Stomach (tissue), 4 donors: ENCODE data around the gene MICAL2.

Experiments
- CTCF ChIP-seq, 7 experiments: fragments of 450-650 bp in 4 of 7; fragments of 200-600 bp in 3 of 7; sonication (generic) in 3 of 7; IDR thresholded peaks; one replicate each; pipeline ENCODE4 v1.5.1; 2016 to 2019; ENCODE audit warnings: antibody characterized with exemption in 7 of 7, control low read depth in 2 of 7, mild to moderate bottlenecking in 1 of 7
- EP300 ChIP-seq: sonication (generic); formaldehyde crosslinking; IDR thresholded peaks from one replicate; pipeline ENCODE4 v1.6.1; 2017; ENCODE audit warnings: antibody characterized with exemption
- POLR2A ChIP-seq, 4 donors: fragments of 450-650 bp; IDR thresholded peaks; one replicate each; pipeline ENCODE4 v1.6.1; 2016; ENCODE audit warnings: antibody characterized with exemption in 4 of 4, control low read depth in 2 of 4, mild to moderate bottlenecking in 1 of 4, moderate library complexity in 1 of 4
- POLR2AphosphoS5 ChIP-seq, 3 donors: sonication (generic); formaldehyde crosslinking; IDR thresholded peaks; one replicate each; pipeline ENCODE4 v1.6.1; 2016; ENCODE audit warnings: antibody characterized with exemption in 3 of 3

- TF ChIP-seq CTCF (IDR thresholded peaks at IDR 0.05) (no peak), POLR2AphosphoS5 (IDR thresholded peaks at IDR 0.05) (no peak), EP300 (no peak), POLR2A (IDR thresholded peaks at IDR 0.05) (no peak)
Measured at GRCh38 chr11:12116425-12117032, 6.1 kb downstream of the MICAL2 start.
